HFF-Myc (cell line): ENCODE results near the gene MYOZ3.

ENCODE experiments used
- DNase-seq: peaks from one replicate; pipeline ENCODE4 v3.0.0-alpha.2; 2011; ENCODE audit warnings: low read depth; ENCODE audit errors: extremely low read depth
- H3K4me3 ChIP-seq: replicated peaks from 2 replicates; pipeline ENCODE4 v1.5.1; 2011; ENCODE audit warnings: low read depth, mild to moderate bottlenecking, control low read depth, low read length
- CTCF ChIP-seq: IDR thresholded peaks from 2 replicates; pipeline ENCODE4 v1.5.1; 2012; ENCODE audit warnings: mild to moderate bottlenecking, low read depth, low read length, control low read depth; ENCODE audit errors: missing control alignments

The MYOZ3 gene

GRCh38 chr5:150648294-150649107, 12.6 kb upstream of the MYOZ3 start:
- no peak for DNase-seq
- H3K4me3 ChIP-seq, result no peak overlapping the region
- no peak for TF ChIP-seq CTCF

GRCh38 chr5:150649108-150650020, 11.7 kb upstream of the MYOZ3 start:
- H3K4me3 ChIP-seq, result no peak overlapping the region
- DNase-seq, result no peak
- no peak for TF ChIP-seq CTCF

- DNase-seq, result no peak
- TF ChIP-seq CTCF, result no peak
- H3K4me3 ChIP-seq, result no peak overlapping the region
These were observed 10.7 kb upstream of the MYOZ3 start for GRCh38 chr5:150650021-150651006.

- no peak overlapping the region for H3K4me3 ChIP-seq
- no peak for DNase-seq
- no peak for TF ChIP-seq CTCF
These were observed 9.7 kb upstream of the MYOZ3 start for GRCh38 chr5:150651382-150651781.

GRCh38 chr5:150651924-150652671, 9.0 kb upstream of the MYOZ3 start:
- TF ChIP-seq CTCF, result no peak
- no peak overlapping the region for H3K4me3 ChIP-seq
- DNase-seq, result no peak
